ENCODE results near the gene COBL. TPM values are rescaled to one million over a fixed set of nuclear protein-coding genes. Genes with fewer than 3 reads are reported as not detected.

Gene COBL
- total RNA-seq, 1 experiment from 2014 or later: 0.39 TPM

DNA sequence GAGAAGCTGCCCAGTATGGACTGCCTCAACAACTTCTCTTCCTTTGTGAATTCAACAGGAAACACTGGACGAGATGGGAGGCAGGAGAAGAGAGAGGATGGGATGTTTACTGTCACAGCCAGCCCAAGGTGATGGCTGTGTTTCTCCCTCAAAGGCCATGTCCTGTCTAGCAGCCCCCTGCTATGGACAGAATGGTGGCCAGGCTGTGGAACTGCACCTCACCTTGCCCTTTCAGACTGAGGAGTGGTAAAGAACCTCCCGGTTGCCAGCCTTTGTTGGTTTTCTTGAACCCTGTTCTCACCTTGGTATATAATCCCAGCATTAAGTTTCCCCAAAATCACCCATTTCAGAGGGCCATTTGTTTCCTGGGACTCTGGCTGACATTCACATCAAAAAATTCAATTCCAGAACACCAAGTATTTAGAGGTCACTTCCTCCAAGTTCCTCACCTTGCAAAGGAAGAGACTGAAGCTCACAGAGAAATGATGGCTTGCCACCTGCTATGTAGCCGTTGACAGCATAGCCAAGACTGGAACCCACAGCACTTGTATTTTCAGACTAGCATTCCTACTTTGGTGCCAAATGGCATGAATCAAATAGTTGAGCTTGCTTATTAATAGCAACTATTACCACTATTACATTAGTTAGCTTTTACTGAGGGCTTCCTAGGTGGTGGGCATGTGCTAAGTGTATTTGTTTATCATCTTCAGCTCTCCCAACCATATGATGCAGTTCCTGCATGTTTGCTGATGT lies 309.9 kb downstream of the COBL start:
- Histone ChIP-seq H3K27ac (ENCODE audit: low read length) (no peak overlapping the region), H3K4me1 (ENCODE audit: control insufficient read depth, insufficient read depth, low read length) (no peaks in the 10 kb centered on the region), H3K4me3 (ENCODE audit: low read depth in 2 of 2, low read length in 2 of 2) (no peak overlapping the region), H3K36me3 (ENCODE audit: control insufficient read depth, insufficient read depth, low read length) (no peaks in the 10 kb centered on the region), H3K27me3 (ENCODE audit: control insufficient read depth, insufficient read depth, low read length) (peaks cover 3% of the 10 kb centered on the region; the same call in 1 of the 2 replicates), H3K9me3 (ENCODE audit: control insufficient read depth, insufficient read depth, low read depth, low read length) (no peaks in the 10 kb centered on the region)
- CTCF ChIA-PET: interaction anchor here (0.9 kb wide), 1 partner anchor 134 kb away, joined by 3 read pairs; no protein-coding TSS in a partner anchor
- ATAC-seq (no peak), DNase-seq (ENCODE audit: low read depth, low spot score) (no peak)
- POLR2A ChIA-PET: no interaction called here
- in situ Hi-C loops (cut with HindIII; ENCODE audit: low pct_unique_long_range_greater_than_20kb, low sequenced_read_pairs) (no loop called here), intact Hi-C loops (cut with micrococcal nuclease; ENCODE audit: unreplicated experiment) (no loop called here)
- TF ChIP-seq, protein P1, sequence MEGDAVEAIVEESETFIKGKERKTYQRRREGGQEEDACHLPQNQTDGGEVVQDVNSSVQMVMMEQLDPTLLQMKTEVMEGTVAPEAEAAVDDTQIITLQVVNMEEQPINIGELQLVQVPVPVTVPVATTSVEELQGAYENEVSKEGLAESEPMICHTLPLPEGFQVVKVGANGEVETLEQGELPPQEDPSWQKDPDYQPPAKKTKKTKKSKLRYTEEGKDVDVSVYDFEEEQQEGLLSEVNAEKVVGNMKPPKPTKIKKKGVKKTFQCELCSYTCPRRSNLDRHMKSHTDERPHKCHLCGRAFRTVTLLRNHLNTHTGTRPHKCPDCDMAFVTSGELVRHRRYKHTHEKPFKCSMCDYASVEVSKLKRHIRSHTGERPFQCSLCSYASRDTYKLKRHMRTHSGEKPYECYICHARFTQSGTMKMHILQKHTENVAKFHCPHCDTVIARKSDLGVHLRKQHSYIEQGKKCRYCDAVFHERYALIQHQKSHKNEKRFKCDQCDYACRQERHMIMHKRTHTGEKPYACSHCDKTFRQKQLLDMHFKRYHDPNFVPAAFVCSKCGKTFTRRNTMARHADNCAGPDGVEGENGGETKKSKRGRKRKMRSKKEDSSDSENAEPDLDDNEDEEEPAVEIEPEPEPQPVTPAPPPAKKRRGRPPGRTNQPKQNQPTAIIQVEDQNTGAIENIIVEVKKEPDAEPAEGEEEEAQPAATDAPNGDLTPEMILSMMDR (IDR thresholded peaks at IDR 0.05): no peak
- no peak for TF ChIP-seq TCF7L2 (IDR thresholded peaks at IDR 0.05; ENCODE audit: low read depth, low read length)
- TF ChIP-seq SIN3A (IDR thresholded peaks at IDR 0.05; ENCODE audit: borderline replicate concordance, insufficient read depth, low read depth, low read length): no peak
- TF ChIP-seq, protein P2, sequence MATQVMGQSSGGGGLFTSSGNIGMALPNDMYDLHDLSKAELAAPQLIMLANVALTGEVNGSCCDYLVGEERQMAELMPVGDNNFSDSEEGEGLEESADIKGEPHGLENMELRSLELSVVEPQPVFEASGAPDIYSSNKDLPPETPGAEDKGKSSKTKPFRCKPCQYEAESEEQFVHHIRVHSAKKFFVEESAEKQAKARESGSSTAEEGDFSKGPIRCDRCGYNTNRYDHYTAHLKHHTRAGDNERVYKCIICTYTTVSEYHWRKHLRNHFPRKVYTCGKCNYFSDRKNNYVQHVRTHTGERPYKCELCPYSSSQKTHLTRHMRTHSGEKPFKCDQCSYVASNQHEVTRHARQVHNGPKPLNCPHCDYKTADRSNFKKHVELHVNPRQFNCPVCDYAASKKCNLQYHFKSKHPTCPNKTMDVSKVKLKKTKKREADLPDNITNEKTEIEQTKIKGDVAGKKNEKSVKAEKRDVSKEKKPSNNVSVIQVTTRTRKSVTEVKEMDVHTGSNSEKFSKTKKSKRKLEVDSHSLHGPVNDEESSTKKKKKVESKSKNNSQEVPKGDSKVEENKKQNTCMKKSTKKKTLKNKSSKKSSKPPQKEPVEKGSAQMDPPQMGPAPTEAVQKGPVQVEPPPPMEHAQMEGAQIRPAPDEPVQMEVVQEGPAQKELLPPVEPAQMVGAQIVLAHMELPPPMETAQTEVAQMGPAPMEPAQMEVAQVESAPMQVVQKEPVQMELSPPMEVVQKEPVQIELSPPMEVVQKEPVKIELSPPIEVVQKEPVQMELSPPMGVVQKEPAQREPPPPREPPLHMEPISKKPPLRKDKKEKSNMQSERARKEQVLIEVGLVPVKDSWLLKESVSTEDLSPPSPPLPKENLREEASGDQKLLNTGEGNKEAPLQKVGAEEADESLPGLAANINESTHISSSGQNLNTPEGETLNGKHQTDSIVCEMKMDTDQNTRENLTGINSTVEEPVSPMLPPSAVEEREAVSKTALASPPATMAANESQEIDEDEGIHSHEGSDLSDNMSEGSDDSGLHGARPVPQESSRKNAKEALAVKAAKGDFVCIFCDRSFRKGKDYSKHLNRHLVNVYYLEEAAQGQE (IDR thresholded peaks at IDR 0.05; ENCODE audit: insufficient read depth in 1 of 2, low read depth in 2 of 2, low read length in 1 of 2): no peak
- TF ChIP-seq POLR2AphosphoS5 (IDR thresholded peaks at IDR 0.05; ENCODE audit: low read depth, low read length): no peak
- BruUV-seq (replicated peaks): no TSS peak

DNA sequence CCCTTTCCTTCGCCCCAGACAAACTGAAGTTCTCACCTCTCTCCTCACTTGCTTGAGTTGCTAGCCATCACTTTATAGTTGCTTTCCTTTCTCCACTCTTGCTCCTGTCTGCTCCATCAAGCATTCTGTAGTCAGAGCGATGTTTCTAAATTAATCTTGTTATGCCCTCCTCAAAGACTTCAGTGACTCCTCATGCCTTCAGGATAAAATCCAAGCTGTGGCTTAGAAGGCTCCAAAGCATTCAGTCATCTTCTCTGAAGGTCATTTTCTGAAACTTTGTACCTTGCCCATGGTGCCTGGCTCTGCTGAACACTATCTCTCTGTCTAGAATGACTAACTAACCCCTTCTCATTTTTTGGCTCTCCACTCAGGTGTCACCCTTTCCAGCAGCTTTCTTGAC lies 311.5 kb downstream of the COBL start:
- intact Hi-C loops (cut with micrococcal nuclease; ENCODE audit: unreplicated experiment): no loop called here
- ATAC-seq (no peak), DNase-seq (ENCODE audit: low read depth, low spot score) (no peak)
- no peaks in the 10 kb centered on the region for H3K4me1 ChIP-seq (ENCODE audit: control insufficient read depth, insufficient read depth, low read length)
- ChIA-PET CTCF (no interaction called here), POLR2A (no interaction called here)
- BruUV-seq (replicated peaks): no TSS peak
- TF ChIP-seq POLR2AphosphoS5 (IDR thresholded peaks at IDR 0.05; ENCODE audit: low read depth, low read length): no peak
- no peak for TF ChIP-seq TCF7L2 (IDR thresholded peaks at IDR 0.05; ENCODE audit: low read depth, low read length)
- TF ChIP-seq SIN3A (IDR thresholded peaks at IDR 0.05; ENCODE audit: borderline replicate concordance, insufficient read depth, low read depth, low read length): no peak
- TF ChIP-seq, protein P1 (IDR thresholded peaks at IDR 0.05): no peak
- TF ChIP-seq, protein P2 (IDR thresholded peaks at IDR 0.05; ENCODE audit: insufficient read depth in 1 of 2, low read depth in 2 of 2, low read length in 1 of 2): no peak
- in situ Hi-C loops (cut with HindIII; ENCODE audit: low pct_unique_long_range_greater_than_20kb, low sequenced_read_pairs): no loop called here
- peaks cover 3% of the 10 kb centered on the region; the same call in 1 of the 2 replicates for H3K27me3 ChIP-seq (ENCODE audit: control insufficient read depth, insufficient read depth, low read length)
- H3K27ac ChIP-seq (ENCODE audit: low read length): no peak overlapping the region
- H3K36me3 ChIP-seq (ENCODE audit: control insufficient read depth, insufficient read depth, low read length): no peaks in the 10 kb centered on the region
- H3K4me3 ChIP-seq (ENCODE audit: low read depth in 2 of 2, low read length in 2 of 2): no peak overlapping the region
- H3K9me3 ChIP-seq (ENCODE audit: control insufficient read depth, insufficient read depth, low read depth, low read length): no peaks in the 10 kb centered on the region
